H1 (cell line): Measurements from ENCODE around the gene TGFBR2. TPM values are rescaled to one million over a fixed set of nuclear protein-coding genes. Genes with fewer than 3 reads are reported as not detected.

ENCODE experiments used
- CTCF ChIA-PET: fragments of 300-600 bp; sonication (Branson Sonifier 250); formaldehyde crosslinking; loops from one replicate; lab custom pipeline; 2021; ENCODE audit not compliant: partially characterized antibody; lab: Charles Lee
- POLR2A ChIA-PET: fragments of 300-600 bp; sonication (Branson Sonifier 250); formaldehyde crosslinking; loops from one replicate; lab custom pipeline; 2021; ENCODE audit warnings: inconsistent platforms; ENCODE audit not compliant: partially characterized antibody; lab: Charles Lee
- DNase-seq, 2 experiments: peaks; one replicate each; pipeline versions ENCODE4 v3.0.0 to v3.0.0-alpha.2; 2010 to 2022; ENCODE audit warnings: low spot score in 2 of 2, low read depth in 1 of 2, mixed read lengths in 1 of 2
- FAIRE-seq: peaks from 2 replicates; lab custom pipeline; 2011; peaks lifted over from hg19 to GRCh38; lab: Jason Lieb, UNC
- H2AFZ ChIP-seq: 2 replicates; pipeline ENCODE4 v1.8.1; 2012; ENCODE audit warnings: low read length, inconsistent platforms
- H2AK5ac ChIP-seq: 2 replicates; pipeline ENCODE4 v1.6.1; 2013; ENCODE audit warnings: low read depth, low read length
- H2BK120ac ChIP-seq: replicated peaks from 2 replicates; pipeline ENCODE3; 2013; ENCODE audit warnings: low read depth, low read length, inconsistent platforms
- H2BK12ac ChIP-seq: 2 replicates; pipeline ENCODE4 v1.6.1; 2013; ENCODE audit warnings: low read depth, low read length
- H2BK15ac ChIP-seq: 2 replicates; pipeline ENCODE4 v1.6.1; 2013; ENCODE audit warnings: low read length
- H2BK20ac ChIP-seq: 2 replicates; pipeline ENCODE4 v1.6.1; 2013; ENCODE audit warnings: low read length
- H2BK5ac ChIP-seq: 2 replicates; pipeline ENCODE4 v1.6.1; 2013; ENCODE audit warnings: low read depth, low read length
- H3K14ac ChIP-seq: 2 replicates; pipeline ENCODE4 v1.6.1; 2013; ENCODE audit warnings: inconsistent platforms; ENCODE audit not compliant: insufficient read length
- H3K18ac ChIP-seq: 2 replicates; pipeline ENCODE4 v1.6.1; 2013; ENCODE audit warnings: low read length; ENCODE audit errors: extremely low read depth
- H3K23ac ChIP-seq: 2 replicates; pipeline ENCODE4 v1.6.1; 2013; ENCODE audit warnings: inconsistent platforms; ENCODE audit not compliant: insufficient read length
- H3K23me2 ChIP-seq: 2 replicates; pipeline ENCODE4 v1.6.1; 2013; ENCODE audit warnings: low read depth, low read length
- H3K27ac ChIP-seq: 2 replicates; pipeline ENCODE4 v1.6.1; 2011; ENCODE audit warnings: low read depth, low read length, inconsistent platforms
- H3K27me3 ChIP-seq, 4 experiments: replicated peaks in 1 of 4; 1 replicate in 1 of 4; 2 replicates in 3 of 4; pipeline versions ENCODE4 v1.6.1 to v1.8.1; 2011 to 2013; ENCODE audit warnings: low read length in 3 of 4, mild to moderate bottlenecking in 3 of 4, inconsistent platforms in 2 of 4, mixed read lengths in 2 of 4, moderate library complexity in 1 of 4; ENCODE audit not compliant: control insufficient read depth in 3 of 4, insufficient read depth in 3 of 4; ENCODE audit errors: extremely low read depth in 1 of 4
- H3K36me3 ChIP-seq, 4 experiments: 2 replicates each; pipeline versions ENCODE4 v1.6.1 to v1.8.1; 2011 to 2013; ENCODE audit warnings: mild to moderate bottlenecking in 4 of 4, low read length in 3 of 4, moderate library complexity in 2 of 4, control low read depth in 1 of 4, inconsistent platforms in 1 of 4; ENCODE audit not compliant: insufficient read depth in 4 of 4, control insufficient read depth in 2 of 4
- H3K4ac ChIP-seq: replicated peaks from 2 replicates; pipeline ENCODE3; 2013; ENCODE audit warnings: low read length, low read depth, mixed read lengths, inconsistent platforms; ENCODE audit not compliant: insufficient read length
- H3K4me1 ChIP-seq, 4 experiments: replicated peaks in 1 of 4; 1 replicate in 1 of 4; 2 replicates in 3 of 4; pipeline versions ENCODE4 v1.6.1 to v1.8.1; 2011 to 2013; ENCODE audit warnings: low read length in 3 of 4, inconsistent platforms in 2 of 4, mixed read lengths in 1 of 4; ENCODE audit not compliant: insufficient read depth in 4 of 4, control insufficient read depth in 3 of 4
- H3K4me2 ChIP-seq, 2 experiments: 2 replicates each; pipeline versions ENCODE4 v1.6.1 to v1.8.1; 2011 to 2013; ENCODE audit warnings: low read depth in 2 of 2, low read length in 2 of 2, control low read depth in 1 of 2, inconsistent platforms in 1 of 2, mild to moderate bottlenecking in 1 of 2; ENCODE audit not compliant: insufficient read depth in 1 of 2
- H3K4me3 ChIP-seq, 4 experiments: fragments of 200-600, 300-600 bp in 1 of 4; sonication (generic), shearing (Covaris generic), sonication (Bioruptor Twin) in 1 of 4; 2 replicates each; pipeline versions ENCODE4 v1.5.1 to v1.8.1; 2011 to 2016; ENCODE audit warnings: low read length in 4 of 4, low read depth in 3 of 4, control low read depth in 2 of 4, inconsistent platforms in 2 of 4, mild to moderate bottlenecking in 2 of 4, mixed read lengths in 1 of 4, moderate library complexity in 1 of 4; ENCODE audit not compliant: insufficient read depth in 2 of 4; ENCODE audit errors: extremely low read depth in 1 of 4
- H3K56ac ChIP-seq: replicated peaks from 2 replicates; pipeline ENCODE3; 2013; ENCODE audit warnings: low read depth, mild to moderate bottlenecking, mixed read lengths, low read length, inconsistent platforms; ENCODE audit not compliant: insufficient read length
- H3K79me1 ChIP-seq: 2 replicates; pipeline ENCODE4 v1.6.1; 2013; ENCODE audit warnings: low read depth, low read length, control low read depth
- H3K79me2 ChIP-seq, 2 experiments: 2 replicates each; pipeline versions ENCODE4 v1.6.1 to v1.8.1; 2012 to 2013; ENCODE audit warnings: low read length in 2 of 2, mild to moderate bottlenecking in 2 of 2, inconsistent platforms in 1 of 2; ENCODE audit not compliant: insufficient read depth in 2 of 2, control insufficient read depth in 1 of 2
- H3K9ac ChIP-seq, 4 experiments: replicated peaks in 1 of 4; 1 replicate in 1 of 4; 2 replicates in 3 of 4; pipeline versions ENCODE4 v1.6.1 to v1.8.1; 2011 to 2013; ENCODE audit warnings: low read depth in 3 of 4, low read length in 3 of 4, control low read depth in 2 of 4, mild to moderate bottlenecking in 2 of 4, moderate library complexity in 2 of 4, inconsistent platforms in 1 of 4; ENCODE audit errors: extremely low read depth in 1 of 4
- H3K9me3 ChIP-seq, 2 experiments: 2 replicates each; pipeline versions ENCODE4 v1.6.1 to v1.8.1; 2012 to 2013; ENCODE audit warnings: mild to moderate bottlenecking in 2 of 2, moderate library complexity in 2 of 2, control low read depth in 1 of 2, inconsistent platforms in 1 of 2, low read depth in 1 of 2, low read length in 1 of 2, mixed read lengths in 1 of 2; ENCODE audit not compliant: insufficient read depth in 2 of 2
- H4K20me1 ChIP-seq, 2 experiments: replicated peaks in 1 of 2; 2 replicates each; pipeline versions ENCODE3 to v1.8.1; 2011 to 2013; ENCODE audit warnings: inconsistent platforms in 2 of 2, low read length in 2 of 2, mild to moderate bottlenecking in 1 of 2; ENCODE audit not compliant: insufficient read depth in 2 of 2, control insufficient read depth in 1 of 2
- H4K5ac ChIP-seq: 2 replicates; pipeline ENCODE4 v1.6.1; 2013; ENCODE audit warnings: low read length, low read depth, mixed read lengths, inconsistent platforms; ENCODE audit not compliant: insufficient read length
- H4K8ac ChIP-seq: 2 replicates; pipeline ENCODE4 v1.8.0; 2013; ENCODE audit warnings: mild to moderate bottlenecking, moderate library complexity, low read length, inconsistent platforms; ENCODE audit not compliant: insufficient read depth; ENCODE audit errors: extremely low read depth
- H4K91ac ChIP-seq: replicated peaks from 2 replicates; pipeline ENCODE3; 2013; ENCODE audit warnings: low read length, mixed read lengths, inconsistent platforms; ENCODE audit not compliant: insufficient read length
- ATF3 ChIP-seq: IDR thresholded peaks from 2 replicates; pipeline ENCODE4 v1.6.1; 2011; ENCODE audit warnings: low read depth, mild to moderate bottlenecking, low read length; ENCODE audit not compliant: insufficient read depth
- BCL11A ChIP-seq, 2 experiments: IDR thresholded peaks; one replicate each; pipeline ENCODE4 v1.6.1; 2011; ENCODE audit warnings: low read depth in 2 of 2, low read length in 2 of 2, mild to moderate bottlenecking in 2 of 2
- CTCF ChIP-seq, 3 experiments: IDR thresholded peaks; 1 replicate in 2 of 3; 2 replicates in 1 of 3; pipeline versions ENCODE4 v1.5.1 to v1.6.1; 2011; ENCODE audit warnings: low read length in 3 of 3, mild to moderate bottlenecking in 3 of 3, inconsistent platforms in 2 of 3, low read depth in 1 of 3, moderate library complexity in 1 of 3; ENCODE audit not compliant: insufficient read depth in 1 of 3; ENCODE audit errors: control extremely low read depth in 1 of 3
- GTF2F1 ChIP-seq: IDR thresholded peaks from 2 replicates; pipeline ENCODE4 v1.6.1; 2012; ENCODE audit warnings: low read depth, low read length, improper control_type of control experiment, borderline replicate concordance
- KDM5A ChIP-seq: fragments of 200-600 bp; IDR thresholded peaks from 2 replicates; pipeline ENCODE4 v1.7.1; 2012; ENCODE audit warnings: mild to moderate bottlenecking, low read length, inconsistent platforms, mixed read lengths
- SAP30 ChIP-seq: fragments of 300-600 bp; sonication (generic); IDR thresholded peaks from 2 replicates; pipeline ENCODE4 v1.7.1; 2012; ENCODE audit warnings: low read length, moderate library complexity, mild to moderate bottlenecking, inconsistent platforms; ENCODE audit not compliant: insufficient read depth, insufficient replicate concordance
- SIN3A ChIP-seq, 2 experiments: IDR thresholded peaks in 1 of 2; conservative IDR thresholded peaks in 1 of 2; 2 replicates each; pipeline ENCODE4 v1.6.1; 2011 to 2012; ENCODE audit warnings: low read length in 2 of 2, improper control_type of control experiment in 1 of 2, low read depth in 1 of 2, mild to moderate bottlenecking in 1 of 2
- SP1 ChIP-seq: IDR thresholded peaks from 2 replicates; pipeline ENCODE4 v1.6.1; 2011; ENCODE audit warnings: low read depth, low read length
- SP4 ChIP-seq: IDR thresholded peaks from 2 replicates; pipeline ENCODE4 v1.6.1; 2012; ENCODE audit warnings: low read length, inconsistent platforms
- TEAD4 ChIP-seq: IDR thresholded peaks from 2 replicates; pipeline ENCODE4 v1.6.1; 2012; ENCODE audit warnings: low read depth, low read length, inconsistent platforms, mixed read lengths
- WGBS, 2 experiments: shearing (Covaris generic) in 1 of 2; methylation state at CpG; one replicate each; pipeline versions ENCODE4 v1.1.6 to v1.1.7; 2013 to 2015; ENCODE audit warnings: low lambda C conversion rate in 2 of 2, mixed read lengths in 2 of 2, inconsistent platforms in 1 of 2, low coverage in 1 of 2, missing lambda C conversion rate in 1 of 2; ENCODE audit not compliant: insufficient replicate concordance in 2 of 2, insufficient coverage in 1 of 2, insufficient read length in 1 of 2; ENCODE audit errors: extremely low coverage in 1 of 2, missing lambda C conversion rate in 1 of 2; 5-methylcytosine and 5-hydroxymethylcytosine counted together
- polyA plus RNA-seq, 7 experiments: library from polyadenylated mRNA; depleted of rRNA in 3 of 7; stranded (reverse) in 5 of 7; unstranded in 2 of 7; fragments of >200 nt in 5 of 7; fragments of 200-250 nt in 2 of 7; gene quantifications; 1 replicate in 5 of 7; 2 replicates in 1 of 7; 4 replicates in 1 of 7; pipeline versions ENCODE4 v1.2.1 to v1.2.3, GENCODE V29; 2011 to 2013; ENCODE audit warnings: missing spikeins in 2 of 7, mixed read lengths in 2 of 7
- total RNA-seq: library from RNA; stranded (reverse); fragmentation: NEBNext Ultra II Directional; extraction: Animal tissue kit (Norgen Biotek cat#: 25700); gene quantifications from 2 replicates; pipeline ENCODE4 v1.2.1, GENCODE V29; 2021

The TGFBR2 gene
- total and polyA plus RNA-seq, 2 of the 8 experiments (the other 6 are each of a cell fraction or from before 2014, with no cell fraction given) = 4.2 to 7.4 TPM

- Histone ChIP-seq H2BK20ac (no peak overlapping the region), H3K4ac (no peak overlapping the region), H4K5ac (no peak overlapping the region), H3K27ac (no peak overlapping the region), H3K79me1 (peaks cover 12% of the 10 kb centered on the region), H3K23me2 (peaks cover 6% of the 10 kb centered on the region; the same call in 1 of the 2 replicates), H3K4me3 (no peak overlapping the region), H2BK120ac (no peak overlapping the region), H4K91ac (no peak overlapping the region), H2BK5ac (no peak overlapping the region), H2AFZ (no peak overlapping the region), H3K56ac (no peak overlapping the region), H3K36me3 (no peaks in the 10 kb centered on the region), H2BK15ac (no peak overlapping the region), H4K8ac (no peak overlapping the region), H3K9ac (no peak overlapping the region), H2BK12ac (no peak overlapping the region), H3K23ac (no peak overlapping the region), H3K79me2 (peaks cover 10 to 85% of the 10 kb centered on the region in 2 experiments), H3K27me3 (no peaks in the 10 kb centered on the region), H3K18ac (no peak overlapping the region), H3K4me1 (peaks cover 0 to 11% (median 1%) of the 10 kb centered on the region in 4 experiments; a peak in 4 of 7 replicates), H4K20me1 (peaks cover 0 to 3% of the 10 kb centered on the region in 2 experiments), H3K9me3 (no peaks in the 10 kb centered on the region), H2AK5ac (no peak overlapping the region), H3K4me2 (no peak overlapping the region), H3K14ac (no peak overlapping the region)
- FAIRE-seq (no peak), DNase-seq (no peak)
- ChIA-PET CTCF (no interaction called here), POLR2A (no interaction called here)
- 94% methylated on average over 3 of the region's 3 CpGs; no CpG with 5 or more reads in 1 of the 2 experiments for WGBS, 2 experiments
- no peak for TF ChIP-seq BCL11A (IDR thresholded peaks at IDR 0.05; ENCODE audit: low read depth in 2 of 2, low read length in 2 of 2)
- no peak for TF ChIP-seq KDM5A
- no peak for TF ChIP-seq CTCF (IDR thresholded peaks at IDR 0.05; ENCODE audit: control extremely low read depth in 1 of 3, insufficient read depth in 1 of 3, low read depth in 1 of 3, low read length in 3 of 3)
- no peak for TF ChIP-seq SAP30
- no peak for TF ChIP-seq SIN3A (conservative IDR thresholded peaks at IDR 0.05 in 1 of 2, IDR thresholded peaks at IDR 0.05 in 1 of 2; ENCODE audit: low read depth in 1 of 2, low read length in 2 of 2)
- TF ChIP-seq SP1 = no peak
- TF ChIP-seq SP4 = no peak
- no peak for TF ChIP-seq GTF2F1
- no peak for TF ChIP-seq TEAD4
- no peak for TF ChIP-seq ATF3
Measured at GRCh38 chr3:30610702-30611368, 4.4 kb downstream of the TGFBR2 start.
